Renal cortical epithelial cell (primary cell): ENCODE data around the gene EIF3A. TPM values are rescaled to one million over a fixed set of nuclear protein-coding genes. Genes with fewer than 3 reads are reported as not detected.
A peak's percentile ranks its signal among the peaks of the same experiment; 100 is the strongest.
"Not testable (repeated sequence)": the region's sequence is repeated elsewhere in the genome, so short reads cannot be mapped to it uniquely, and the experiment has no call there.

Experiments
- DNase-seq: peaks from one replicate; pipeline ENCODE4 v3.0.0-alpha.2; 2011; ENCODE audit warnings: low read depth
- total RNA-seq: library from RNA; depleted of rRNA; stranded (reverse); fragments of >200 nt; gene quantifications from 2 replicates; pipeline ENCODE4 v1.2.3, GENCODE V29; 2014

Gene EIF3A
- total RNA-seq, 1 donor from 2014 or later = 180 TPM

GRCh38 chr10:119101366-119102098, 20.9 kb upstream of the EIF3A start:
- no peak for DNase-seq

GRCh38 chr10:119100434-119101238, 20.0 kb upstream of the EIF3A start:
- DNase-seq = peak; percentile 68

DNA sequence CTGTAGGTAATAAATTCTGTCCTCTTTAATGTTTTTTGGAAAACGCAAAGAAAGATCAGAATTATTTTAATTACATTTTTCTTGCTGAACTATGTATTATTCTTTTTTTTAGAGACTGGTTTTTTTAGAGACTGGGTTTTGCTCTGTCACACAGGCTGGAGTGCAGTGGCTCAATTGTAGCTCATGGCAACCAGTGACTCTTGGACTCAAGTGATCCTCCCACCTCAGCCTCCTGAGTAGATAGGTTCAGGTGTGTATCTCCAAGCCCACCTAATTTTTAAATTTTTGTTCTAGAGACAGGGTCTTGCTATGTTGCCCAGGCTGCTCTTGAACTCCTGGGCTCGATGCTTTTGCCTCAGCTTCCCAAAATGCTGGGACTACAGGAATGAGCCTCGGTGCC, 18.0 kb upstream of the EIF3A start:
- no peak for DNase-seq

GRCh38 chr10:119096641-119097415, 16.2 kb upstream of the EIF3A start:
- DNase-seq = not testable (repeated sequence)

GRCh38 chr10:119095640-119096039, 15.0 kb upstream of the EIF3A start:
- no peak for DNase-seq

- peak; percentile 74 for DNase-seq
These were observed 10.4 kb upstream of the EIF3A start for GRCh38 chr10:119090968-119091367.

- DNase-seq = no peak
These were observed 9.6 kb upstream of the EIF3A start for GRCh38 chr10:119090026-119090795.

DNA sequence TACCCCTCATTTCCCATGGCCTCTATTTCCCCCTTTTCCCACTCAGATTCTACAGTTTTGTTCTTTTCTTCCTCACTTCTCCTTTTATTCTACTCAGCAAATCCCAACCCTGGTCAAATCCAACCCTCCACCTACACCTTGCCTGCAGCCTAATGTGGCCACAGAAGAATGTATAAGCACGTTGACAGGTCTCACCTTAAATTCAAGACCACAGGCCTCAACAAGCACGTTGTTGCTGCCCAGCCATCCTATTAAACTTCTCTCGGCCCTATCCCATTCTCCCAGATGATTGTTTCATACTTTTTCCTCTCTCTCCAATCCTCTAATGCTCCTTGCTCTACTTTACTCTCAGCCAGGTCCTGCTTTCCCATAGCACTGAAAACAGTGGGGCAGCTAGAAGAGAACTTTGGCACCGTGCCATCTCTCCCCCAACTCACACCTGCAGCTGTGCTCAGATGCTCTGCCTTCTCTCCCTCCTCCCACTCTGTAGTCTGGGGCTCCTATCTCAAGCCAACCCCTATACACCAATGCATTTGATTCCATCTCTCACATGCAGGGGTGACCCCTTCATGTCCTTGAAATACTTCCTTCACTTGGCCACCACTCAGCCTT, 6.8 kb upstream of the EIF3A start:
- DNase-seq = no peak

DNA sequence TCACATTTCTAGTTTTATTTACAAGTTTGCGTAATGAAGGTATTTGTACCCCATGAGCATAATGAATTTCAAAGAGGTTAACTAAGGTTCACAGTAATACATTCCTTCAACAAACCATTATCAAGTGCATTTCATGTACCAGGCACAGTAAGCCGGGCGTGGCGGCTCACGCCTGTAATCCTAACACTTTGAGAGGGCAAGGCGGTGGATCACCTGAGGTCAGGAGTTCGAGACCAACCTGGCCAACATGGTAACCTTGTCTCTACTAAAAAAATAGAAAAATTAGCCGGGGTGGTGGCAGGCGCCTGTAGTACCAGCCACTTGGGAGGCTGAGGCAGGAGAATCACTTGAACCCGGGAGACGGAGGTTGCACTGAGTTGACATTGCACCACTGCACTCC, 4.3 kb upstream of the EIF3A start:
- DNase-seq = no peak

- peak; percentile 56 for DNase-seq
These were observed 757 bp downstream of the EIF3A start for GRCh38 chr10:119079599-119080520.

DNA sequence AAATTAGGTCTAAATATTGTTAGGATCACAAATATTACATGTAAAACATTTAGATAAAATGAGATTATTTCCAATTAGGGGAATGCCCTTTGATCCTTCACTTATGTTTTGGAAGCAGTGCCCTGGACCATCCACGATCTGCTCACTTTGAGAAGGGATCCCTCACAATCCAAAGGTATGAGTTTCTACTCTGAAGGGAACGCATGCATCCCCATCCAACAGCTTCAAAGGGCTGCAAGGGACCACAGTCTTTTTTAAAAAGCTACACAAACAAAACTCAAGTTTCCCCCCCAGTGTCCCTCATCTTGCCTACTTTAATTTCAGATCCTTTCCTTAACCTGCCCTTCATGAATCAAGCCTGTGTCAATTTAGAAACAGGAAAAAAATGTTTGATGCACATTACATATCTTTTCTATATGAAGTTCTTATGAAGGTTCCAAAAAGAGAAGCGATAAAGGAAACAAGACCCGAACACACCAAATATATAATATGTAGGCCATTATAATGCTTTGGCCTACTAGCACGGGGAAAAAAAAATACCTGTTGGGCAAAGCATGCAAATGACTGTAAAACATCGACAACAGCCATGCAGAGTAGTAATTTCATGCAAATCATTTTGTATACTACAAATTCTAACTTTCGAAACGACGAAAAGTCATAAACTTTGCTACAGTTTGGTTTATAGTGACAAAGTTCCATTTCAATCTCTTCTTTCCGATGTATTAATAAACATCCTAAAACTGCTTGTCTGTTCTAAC, 2.0 kb downstream of the EIF3A start:
- no peak for DNase-seq

DNA sequence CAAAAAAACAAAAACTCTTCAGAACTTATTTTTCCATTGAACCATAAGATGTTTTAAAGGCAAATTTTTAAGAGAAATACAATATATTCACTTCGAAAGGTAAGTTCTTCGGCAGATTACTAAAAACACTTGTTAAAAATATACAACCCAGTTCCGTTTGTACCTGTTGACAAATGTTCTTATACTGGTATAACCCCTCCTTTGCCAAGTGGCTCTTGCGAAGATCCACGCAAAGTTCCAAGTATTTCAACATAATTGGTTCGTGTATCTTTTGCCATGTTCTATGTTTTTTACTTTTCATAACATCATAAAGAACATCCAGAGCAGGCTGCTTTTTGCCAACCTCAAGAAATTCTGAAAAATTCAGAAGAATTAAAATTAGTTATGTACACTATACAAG, 7.0 kb downstream of the EIF3A start:
- DNase-seq = no peak

DNA sequence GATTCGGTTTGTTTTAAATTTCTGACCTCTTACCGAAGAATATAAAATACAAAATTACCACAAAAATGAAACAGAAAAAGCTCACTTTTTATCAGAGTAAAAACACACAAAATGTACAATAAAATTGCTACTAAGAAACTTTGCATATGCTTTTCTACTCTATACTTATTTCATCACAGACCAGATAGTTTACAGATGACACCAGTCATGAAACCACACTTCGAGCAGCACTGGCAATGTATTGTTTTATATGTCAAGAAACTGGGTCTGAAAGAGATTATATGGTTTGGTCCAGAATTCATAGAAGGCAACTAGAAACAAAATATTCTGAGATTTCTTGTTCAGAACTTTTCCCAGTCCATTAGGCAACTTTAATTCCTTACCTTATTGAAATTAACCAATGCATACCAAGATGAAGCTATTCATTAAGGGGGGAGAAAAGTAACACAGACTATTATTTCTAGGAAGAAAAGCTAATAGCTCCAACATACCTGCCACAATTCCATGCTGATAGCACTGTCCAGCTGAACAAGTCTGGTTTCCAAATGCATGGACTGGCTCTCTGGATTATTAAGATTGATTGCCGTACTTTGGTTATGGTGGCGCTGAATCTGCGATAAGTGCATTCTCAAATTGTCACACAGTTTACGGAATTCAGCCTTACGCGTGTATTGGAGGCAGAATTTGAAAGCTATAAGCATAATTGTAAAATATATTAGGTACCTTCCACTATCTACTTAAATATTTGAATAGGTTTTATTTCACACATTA, 10.0 kb downstream of the EIF3A start:
- DNase-seq = no peak

DNA sequence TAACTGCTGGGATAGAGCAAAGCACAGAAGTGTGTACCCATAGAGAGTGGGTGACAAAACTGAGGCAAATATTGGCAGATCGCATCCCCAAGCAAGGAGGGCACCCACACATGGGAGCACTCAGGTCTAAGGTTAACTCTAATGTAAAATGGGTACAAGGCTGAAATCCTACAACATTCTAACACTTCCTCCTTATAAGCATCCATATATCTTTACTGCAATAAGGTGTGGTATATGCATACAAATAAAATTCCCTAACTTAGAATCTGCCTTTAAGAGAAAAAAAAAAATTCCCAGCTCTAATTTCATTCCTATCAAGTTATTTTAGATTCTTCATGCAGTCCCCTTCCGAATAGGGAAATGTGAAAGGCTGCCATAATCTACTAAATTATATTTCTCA, 18.7 kb downstream of the EIF3A start:
- DNase-seq = no peak

DNA sequence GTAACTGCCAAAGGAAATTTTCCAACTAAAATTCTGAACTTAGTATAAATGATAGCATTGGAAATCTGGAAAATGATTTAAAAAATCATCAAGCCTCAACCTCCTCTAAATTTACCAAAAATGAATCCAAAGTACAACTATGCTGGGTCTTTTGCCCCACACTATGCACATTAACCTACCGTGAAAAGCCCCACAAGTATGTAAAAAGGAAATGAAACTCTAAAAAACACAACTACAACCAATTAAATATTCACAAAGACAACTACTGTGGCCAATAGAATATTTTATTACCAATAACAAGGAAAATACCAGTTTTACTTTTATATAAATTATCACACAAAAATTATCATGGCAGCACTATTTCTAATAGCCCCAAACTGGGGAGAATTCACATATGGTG, 19.3 kb downstream of the EIF3A start:
- DNase-seq = no peak

DNA sequence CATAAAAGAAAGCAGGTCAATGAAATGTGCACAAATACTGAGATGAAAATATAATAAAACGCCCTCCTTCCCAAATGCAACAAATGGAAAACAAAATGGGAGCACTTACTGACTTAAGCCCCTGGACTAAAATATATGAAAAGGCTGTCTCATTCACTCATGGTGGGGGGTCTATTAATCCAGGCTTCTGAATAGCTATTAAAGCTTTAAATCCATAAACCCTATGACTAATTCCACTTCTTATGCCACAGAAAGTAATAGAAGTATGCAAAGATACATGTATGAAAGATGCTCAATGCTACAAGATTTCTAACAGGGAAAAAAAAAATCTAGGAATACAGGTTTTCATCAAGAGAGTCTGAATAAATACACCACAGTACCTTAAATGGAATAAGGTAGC, 20.5 kb downstream of the EIF3A start:
- no peak for DNase-seq

DNA sequence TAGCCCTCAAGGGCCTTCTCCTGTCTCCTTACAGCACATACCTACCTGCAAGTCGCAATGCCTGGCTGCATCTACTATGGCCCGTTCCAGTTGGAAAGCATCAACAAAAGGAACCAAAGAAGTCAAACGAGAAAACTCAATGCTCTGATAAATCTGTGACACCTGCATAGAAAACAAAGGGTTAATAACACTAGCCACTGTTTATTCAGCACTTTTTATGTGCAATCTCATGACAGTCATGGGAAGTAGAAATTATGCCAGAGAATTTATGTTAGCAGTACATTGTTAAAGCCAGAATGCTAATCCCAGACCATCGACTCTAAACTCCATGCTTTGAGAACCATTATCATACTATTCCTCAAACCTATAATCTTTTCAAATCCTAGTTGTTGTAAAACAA, 21.1 kb downstream of the EIF3A start:
- no peak for DNase-seq

GRCh38 chr10:119058010-119058409, 22.6 kb downstream of the EIF3A start:
- DNase-seq = no peak

DNA sequence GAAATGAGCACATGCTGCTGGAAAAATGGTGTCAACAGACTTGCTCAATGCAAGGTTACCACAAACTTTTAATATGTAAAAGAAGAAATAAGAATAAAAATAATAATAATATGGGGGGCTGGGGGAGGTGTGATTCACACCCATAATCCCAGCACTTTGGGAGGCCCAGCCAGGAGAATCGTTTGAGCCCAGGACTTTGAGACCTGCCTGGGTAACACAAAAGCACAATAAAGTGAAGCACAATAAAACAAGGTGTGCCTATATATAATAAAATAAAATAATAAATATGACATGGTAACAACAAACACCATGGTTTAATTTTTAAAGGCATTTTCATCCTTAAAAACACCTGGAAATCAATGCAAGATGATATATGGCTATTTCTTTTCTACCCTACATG, 25.1 kb downstream of the EIF3A start:
- DNase-seq = no peak
